HepG2 (cell line): ENCODE results near the gene BEAN1. TPM values are rescaled to one million over a fixed set of nuclear protein-coding genes. Genes with fewer than 3 reads are reported as not detected.

Experiments
- ATAC-seq: fragments of 200-7000 bp; cut with Tn5 transposase; 3 replicates; pipeline ENCODE4 v1.9.1; 2020; ENCODE audit warnings: mild to moderate bottlenecking, moderate library complexity
- BruUV-seq: library from RNA; stranded (reverse); fragments of 400-500 nt; replicated peaks from 2 replicates; lab custom pipeline; 2021; lab: Mats Ljungman, UMichigan
- CTCF ChIA-PET: fragments of 300-600 bp; formaldehyde crosslinking; extraction: SDS; loops from one replicate; lab custom pipeline; 2021; ENCODE audit warnings: low total read pairs, inconsistent platforms, low intra/inter-chr PET ratio; lab: Yijun Ruan, JAX
- POLR2A ChIA-PET: fragments of 350-600 bp; sonication (Branson Sonifier 250); formaldehyde crosslinking; loops from one replicate; lab custom pipeline; 2020; ENCODE audit warnings: antibody characterized with exemption, inconsistent platforms; lab: Yijun Ruan, JAX
- DNase-seq: peaks from one replicate; pipeline ENCODE4 v3.0.0-alpha.2; 2015; ENCODE audit warnings: low spot score
- FAIRE-seq: peaks from 3 replicates; lab custom pipeline; 2011; peaks lifted over from hg19 to GRCh38; lab: Jason Lieb, UNC
- H2AFZ ChIP-seq: one replicate; pipeline ENCODE4 v1.6.1; 2011; ENCODE audit warnings: low read length, inconsistent platforms
- H3K27ac ChIP-seq: fragments of 300-600 bp; 3 replicates; pipeline ENCODE4 v1.8.0; 2011; ENCODE audit warnings: mixed run types, mild to moderate bottlenecking, mixed read lengths, low read length, inconsistent platforms; ENCODE audit not compliant: insufficient read depth; ENCODE audit errors: extremely low read length
- H3K27me3 ChIP-seq, 2 experiments: fragments of 200-600 bp in 1 of 2; 2 replicates in 1 of 2; 3 replicates in 1 of 2; pipeline versions ENCODE4 v1.6.0 to v1.8.0; 2011; ENCODE audit warnings: low read length in 2 of 2, mild to moderate bottlenecking in 2 of 2, moderate library complexity in 2 of 2, inconsistent platforms in 1 of 2; ENCODE audit not compliant: insufficient read depth in 2 of 2, control insufficient read depth in 1 of 2
- H3K36me3 ChIP-seq, 2 experiments: fragments of 200-600 bp in 1 of 2; replicated peaks in 1 of 2; 2 replicates in 1 of 2; 3 replicates in 1 of 2; pipeline versions ENCODE4 v1.5.1 to v1.8.0; 2011; ENCODE audit warnings: low read length in 2 of 2, inconsistent platforms in 1 of 2; ENCODE audit not compliant: insufficient read depth in 2 of 2, control insufficient read depth in 1 of 2
- H3K4me1 ChIP-seq: 2 replicates; pipeline ENCODE4 v1.5.1; 2012; ENCODE audit warnings: low read length, inconsistent platforms; ENCODE audit not compliant: insufficient read depth
- H3K4me2 ChIP-seq: 2 replicates; pipeline ENCODE4 v1.6.0; 2011; ENCODE audit warnings: low read depth, low read length, inconsistent platforms
- H3K4me3 ChIP-seq, 3 experiments: fragments of 200-600 bp in 1 of 3; sonication (generic), shearing (Covaris generic) in 1 of 3; replicated peaks in 1 of 3; 2 replicates each; pipeline ENCODE4 v1.5.1; 2011 to 2016; ENCODE audit warnings: low read length in 3 of 3, inconsistent platforms in 2 of 3, low read depth in 2 of 3, mild to moderate bottlenecking in 2 of 3, control low read depth in 1 of 3, mixed read lengths in 1 of 3; ENCODE audit not compliant: insufficient read depth in 1 of 3
- H3K79me2 ChIP-seq: one replicate; pipeline ENCODE4 v1.6.1; 2011; ENCODE audit warnings: low read length, inconsistent platforms; ENCODE audit not compliant: insufficient read depth
- H3K9ac ChIP-seq: 2 replicates; pipeline ENCODE4 v1.6.0; 2011; ENCODE audit warnings: mild to moderate bottlenecking, low read depth, low read length, inconsistent platforms; ENCODE audit not compliant: insufficient read depth
- H3K9me3 ChIP-seq: 2 replicates; pipeline ENCODE4 v1.5.1; 2012; ENCODE audit warnings: mild to moderate bottlenecking, low read length
- H4K20me1 ChIP-seq: 2 replicates; pipeline ENCODE4 v1.6.0; 2011; ENCODE audit warnings: inconsistent platforms, mild to moderate bottlenecking, low read length, moderate library complexity; ENCODE audit not compliant: insufficient read depth
- MBD4 ChIP-seq: IDR thresholded peaks from 2 replicates; pipeline ENCODE4 v1.6.1; 2012; ENCODE audit warnings: low read length, inconsistent platforms, borderline replicate concordance
- MED8 ChIP-seq: sonication (generic); formaldehyde crosslinking; IDR thresholded peaks from 2 replicates; pipeline ENCODE4 v1.8.1; 2023; ENCODE audit warnings: mild to moderate bottlenecking, missing genetic modification reagents; ENCODE audit not compliant: insufficient replicate concordance
- NCOA5 ChIP-seq: sonication (generic); formaldehyde crosslinking; IDR thresholded peaks from 2 replicates; pipeline ENCODE4 v1.4.0; 2020; ENCODE audit warnings: missing genetic modification reagents
- SAP130 ChIP-seq: IDR thresholded peaks from 2 replicates; pipeline ENCODE4 v1.6.1; 2016; ENCODE audit warnings: low read depth
- SP140L ChIP-seq: sonication (generic); formaldehyde crosslinking; IDR thresholded peaks from 2 replicates; pipeline ENCODE4 v1.4.0; 2020; ENCODE audit warnings: missing genetic modification reagents, borderline replicate concordance
- WIZ ChIP-seq: sonication (generic); formaldehyde crosslinking; IDR thresholded peaks from 2 replicates; pipeline ENCODE4 v1.5.1; 2020; ENCODE audit warnings: mild to moderate bottlenecking, missing genetic modification reagents
- ZBTB20 ChIP-seq: sonication (generic); formaldehyde crosslinking; IDR thresholded peaks from 2 replicates; pipeline ENCODE4 v1.8.1; 2023; ENCODE audit warnings: missing genetic modification reagents, low read depth, mild to moderate bottlenecking, borderline replicate concordance
- ZNF7 ChIP-seq: IDR thresholded peaks from 2 replicates; pipeline ENCODE4 v1.6.1; 2016; ENCODE audit warnings: missing biosample characterization, missing genetic modification reagents
- whole genome bisulfite sequencing: methylation state at CpG from one replicate; pipeline ENCODE4 v1.1.6; 2017; ENCODE audit warnings: low lambda C conversion rate; 5-methylcytosine and 5-hydroxymethylcytosine counted together
- in situ Hi-C: cut with HindIII; loops from 2 replicates; pipeline ENCODE4 v1.10.0; 2017; ENCODE audit warnings: low pct_unique_long_range_greater_than_20kb; ENCODE audit not compliant: extremely low pct_ligation_motif_present
- intact Hi-C: fragments of 100-400 bp; cut with micrococcal nuclease; formaldehyde crosslinking; loops from one replicate; pipeline ENCODE4 v1.10.0; 2022; ENCODE audit not compliant: unreplicated experiment
- polyA plus RNA-seq, 8 experiments: library from polyadenylated mRNA; depleted of rRNA in 3 of 8; stranded (reverse) in 7 of 8; unstranded in 1 of 8; fragments of >200 nt; fragmentation: Illumina TruSeq in 4 of 8; extraction: Trizol in 4 of 8; gene quantifications; 2 replicates each; pipeline versions ENCODE4 v1.2.1 to v1.2.3, GENCODE V29; 2011 to 2016; ENCODE audit warnings: low read depth in 4 of 8, missing spikeins in 1 of 8, mixed read lengths in 1 of 8; ENCODE audit not compliant: insufficient read depth in 1 of 8
- total RNA-seq, 5 experiments: library from RNA; depleted of rRNA; stranded (reverse); fragments of >200 nt; fragmentation: Illumina TruSeq; extraction: Trizol; gene quantifications; 2 replicates each; pipeline ENCODE4 v1.2.3, GENCODE V29; 2016; ENCODE audit warnings: low read depth in 1 of 5
- TF ChIP-seq, protein P1 (sequence below): sonication (generic); formaldehyde crosslinking; IDR thresholded peaks from 2 replicates; pipeline ENCODE4 v1.4.0; 2020; ENCODE audit warnings: missing genetic modification reagents

The BEAN1 gene
- total and polyA plus RNA-seq, 2 of the 13 experiments (the other 11 are each of a cell fraction or from before 2014, with no cell fraction given): 0.53 to 1.4 TPM

DNA sequence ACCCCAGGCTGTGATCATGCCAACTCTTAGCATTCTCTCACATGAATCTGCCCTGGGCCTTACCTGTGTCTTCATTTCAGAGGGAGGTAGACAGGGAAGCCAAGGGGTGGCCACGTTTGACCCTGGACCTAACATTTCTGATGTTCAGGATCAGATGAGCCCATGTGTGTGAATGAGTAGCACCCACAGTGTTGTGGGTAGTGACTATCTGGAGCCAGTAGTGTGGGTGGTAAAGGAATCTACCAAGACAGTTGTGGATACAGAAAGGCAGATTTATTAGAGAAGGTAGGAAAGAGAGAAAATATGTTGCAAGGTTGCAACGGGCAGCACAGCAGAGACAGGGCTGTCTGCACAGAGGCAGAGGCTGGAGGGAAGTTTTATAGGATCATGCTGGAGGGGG lies 62.3 kb downstream of the BEAN1 start:
- Histone ChIP-seq H3K4me3 (no peak overlapping the region), H3K9ac (no peak overlapping the region), H3K36me3 (no peaks in the 10 kb centered on the region), H3K9me3 (no peaks in the 10 kb centered on the region), H4K20me1 (no peaks in the 10 kb centered on the region), H3K27ac (no peak overlapping the region), H3K4me2 (no peak overlapping the region), H3K79me2 (no peaks in the 10 kb centered on the region)
- POLR2A ChIA-PET: no interaction called here
- intact Hi-C loops: no loop called here
- in situ Hi-C loops: no loop called here
- no peak for ATAC-seq
- CTCF ChIA-PET: no interaction called here
- no TSS peak for BruUV-seq
- no peak for FAIRE-seq
- DNase-seq: no peak
- 0 out of 2 replicates have a peak, but pooled peaks have one; percentile 26 for TF ChIP-seq ZNF7
- no peak for TF ChIP-seq MED8 (CRISPR knock-in tag)
- TF ChIP-seq, all 625 proteins: peak for 1
- peaks cover 2 to 14% of the 10 kb centered on the region in 2 experiments; a peak in 1 of 5 replicates for H3K27me3 ChIP-seq
- no peak overlapping the region for H2AFZ ChIP-seq
- H3K4me1 ChIP-seq: no peaks in the 10 kb centered on the region; the same call in 1 of the 2 replicates
- 3% methylated on average over 2 of the region's 2 CpGs for WGBS

DNA sequence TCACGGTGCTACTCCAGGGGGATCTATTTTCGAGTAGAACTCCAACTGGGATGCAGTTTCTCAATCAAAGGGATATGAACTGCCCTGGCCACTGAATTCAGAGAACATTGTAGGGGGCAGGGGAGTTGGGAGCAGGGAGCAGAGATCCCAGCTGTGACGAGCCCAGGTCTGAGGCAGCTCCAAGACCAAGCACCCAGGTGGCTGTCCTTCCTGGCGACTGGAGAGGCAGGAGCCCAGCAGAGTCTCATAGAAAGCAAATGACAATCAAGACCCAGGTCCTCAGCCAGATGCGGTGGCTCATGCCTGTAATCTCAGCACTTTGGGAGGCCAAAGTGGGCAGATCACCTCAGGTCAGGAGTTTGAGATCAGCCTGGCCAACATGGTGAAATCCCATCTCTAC lies 62.7 kb downstream of the BEAN1 start:
- H3K4me2 ChIP-seq: no peak overlapping the region
- H3K36me3 ChIP-seq: no peaks in the 10 kb centered on the region
- whole genome bisulfite sequencing: 32% methylated on average over 5 of the region's 5 CpGs
- no peak overlapping the region for H3K27ac ChIP-seq
- intact Hi-C loops: no loop called here
- no peak overlapping the region for H2AFZ ChIP-seq
- no peak overlapping the region for H3K9ac ChIP-seq
- peaks cover 2 to 14% of the 10 kb centered on the region in 2 experiments; a peak in 1 of 5 replicates for H3K27me3 ChIP-seq
- POLR2A ChIA-PET: no interaction called here
- in situ Hi-C loops: no loop called here
- H3K4me1 ChIP-seq: no peaks in the 10 kb centered on the region; the same call in 1 of the 2 replicates
- H3K4me3 ChIP-seq: no peak overlapping the region
- no peak for DNase-seq
- BruUV-seq: no TSS peak
- TF ChIP-seq SAP130 (CRISPR knock-in tag) (no peak), ZBTB20 (CRISPR knock-in tag) (no peak), NCOA5 (CRISPR knock-in tag) (no peak), SP140L (CRISPR knock-in tag) (no peak), WIZ (CRISPR knock-in tag) (no peak), MBD4 (no peak)
- TF ChIP-seq, protein P1, sequence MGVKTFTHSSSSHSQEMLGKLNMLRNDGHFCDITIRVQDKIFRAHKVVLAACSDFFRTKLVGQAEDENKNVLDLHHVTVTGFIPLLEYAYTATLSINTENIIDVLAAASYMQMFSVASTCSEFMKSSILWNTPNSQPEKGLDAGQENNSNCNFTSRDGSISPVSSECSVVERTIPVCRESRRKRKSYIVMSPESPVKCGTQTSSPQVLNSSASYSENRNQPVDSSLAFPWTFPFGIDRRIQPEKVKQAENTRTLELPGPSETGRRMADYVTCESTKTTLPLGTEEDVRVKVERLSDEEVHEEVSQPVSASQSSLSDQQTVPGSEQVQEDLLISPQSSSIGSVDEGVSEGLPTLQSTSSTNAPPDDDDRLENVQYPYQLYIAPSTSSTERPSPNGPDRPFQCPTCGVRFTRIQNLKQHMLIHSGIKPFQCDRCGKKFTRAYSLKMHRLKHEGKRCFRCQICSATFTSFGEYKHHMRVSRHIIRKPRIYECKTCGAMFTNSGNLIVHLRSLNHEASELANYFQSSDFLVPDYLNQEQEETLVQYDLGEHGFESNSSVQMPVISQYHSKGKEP: no peak
- TF ChIP-seq, all 625 proteins: peak for 0
- no peak for FAIRE-seq
- no peak for ATAC-seq
- no peaks in the 10 kb centered on the region for H3K9me3 ChIP-seq
- no peaks in the 10 kb centered on the region for H4K20me1 ChIP-seq
- no peaks in the 10 kb centered on the region for H3K79me2 ChIP-seq
- CTCF ChIA-PET: no interaction called here
